Neuron (in vitro differentiated cells): ENCODE results near the gene FSTL4.

Experiments
- H2AFZ ChIP-seq: one replicate; pipeline ENCODE4 v1.6.1; 2013; ENCODE audit warnings: low read depth, mild to moderate bottlenecking, inconsistent platforms, low read length, moderate library complexity
- H3K27me3 ChIP-seq: one replicate; pipeline ENCODE4 v1.6.1; 2013; ENCODE audit warnings: low read length; ENCODE audit not compliant: insufficient read depth
- H3K36me3 ChIP-seq: one replicate; pipeline ENCODE4 v1.6.1; 2013; ENCODE audit warnings: low read length; ENCODE audit not compliant: insufficient read depth
- H3K4me1 ChIP-seq: one replicate; pipeline ENCODE4 v1.6.1; 2013; ENCODE audit warnings: low read length; ENCODE audit not compliant: insufficient read depth
- H3K4me3 ChIP-seq: 2 replicates; pipeline ENCODE4 v1.5.1; 2013; ENCODE audit warnings: mild to moderate bottlenecking, low read length, moderate library complexity
- H3K9me3 ChIP-seq: one replicate; pipeline ENCODE4 v1.6.1; 2013; ENCODE audit warnings: low read length

FSTL4 gene

GRCh38 chr5:133344266-133344665, 268.1 kb downstream of the FSTL4 start:
- no peak overlapping the region for H3K4me3 ChIP-seq
- H3K27me3 ChIP-seq = no peaks in the 10 kb centered on the region
- no peaks in the 10 kb centered on the region for H3K9me3 ChIP-seq
- H3K36me3 ChIP-seq = no peaks in the 10 kb centered on the region
- H3K4me1 ChIP-seq = no peaks in the 10 kb centered on the region
- no peak overlapping the region for H2AFZ ChIP-seq

- Histone ChIP-seq H2AFZ (no peak overlapping the region), H3K4me3 (no peak overlapping the region), H3K9me3 (no peaks in the 10 kb centered on the region), H3K4me1 (no peaks in the 10 kb centered on the region), H3K27me3 (no peaks in the 10 kb centered on the region), H3K36me3 (no peaks in the 10 kb centered on the region)
These were observed 269.1 kb downstream of the FSTL4 start for GRCh38 chr5:133343196-133343595.

GRCh38 chr5:133341915-133342710, 270.2 kb downstream of the FSTL4 start:
- Histone ChIP-seq H3K4me3 (no peak overlapping the region), H3K36me3 (no peaks in the 10 kb centered on the region), H2AFZ (no peak overlapping the region), H3K9me3 (no peaks in the 10 kb centered on the region), H3K27me3 (no peaks in the 10 kb centered on the region), H3K4me1 (no peaks in the 10 kb centered on the region)

- Histone ChIP-seq H3K36me3 (no peaks in the 10 kb centered on the region), H3K4me1 (no peaks in the 10 kb centered on the region), H3K27me3 (no peaks in the 10 kb centered on the region), H3K9me3 (no peaks in the 10 kb centered on the region), H2AFZ (no peak overlapping the region), H3K4me3 (no peak overlapping the region)
These were observed 271.0 kb downstream of the FSTL4 start for GRCh38 chr5:133341296-133341695.

- Histone ChIP-seq H3K27me3 (no peaks in the 10 kb centered on the region), H3K4me1 (no peaks in the 10 kb centered on the region), H3K4me3 (no peak overlapping the region), H3K9me3 (no peaks in the 10 kb centered on the region), H3K36me3 (no peaks in the 10 kb centered on the region), H2AFZ (no peak overlapping the region)
These were observed 271.5 kb downstream of the FSTL4 start for GRCh38 chr5:133340822-133341221.

GRCh38 chr5:133340002-133340755, 272.2 kb downstream of the FSTL4 start:
- Histone ChIP-seq H3K9me3 (no peaks in the 10 kb centered on the region), H2AFZ (no peak overlapping the region), H3K27me3 (no peaks in the 10 kb centered on the region), H3K4me1 (no peaks in the 10 kb centered on the region), H3K36me3 (no peaks in the 10 kb centered on the region), H3K4me3 (no peak overlapping the region)

- Histone ChIP-seq H3K36me3 (no peaks in the 10 kb centered on the region), H3K9me3 (no peaks in the 10 kb centered on the region), H2AFZ (no peak overlapping the region), H3K4me3 (no peak overlapping the region), H3K27me3 (no peaks in the 10 kb centered on the region), H3K4me1 (no peaks in the 10 kb centered on the region)
These were observed 273.6 kb downstream of the FSTL4 start for GRCh38 chr5:133338504-133339355.

GRCh38 chr5:133337795-133338445, 274.4 kb downstream of the FSTL4 start:
- Histone ChIP-seq H2AFZ (no peak overlapping the region), H3K36me3 (no peaks in the 10 kb centered on the region), H3K4me1 (no peaks in the 10 kb centered on the region), H3K4me3 (no peak overlapping the region), H3K27me3 (no peaks in the 10 kb centered on the region), H3K9me3 (no peaks in the 10 kb centered on the region)

- Histone ChIP-seq H2AFZ (no peak overlapping the region), H3K27me3 (no peaks in the 10 kb centered on the region), H3K9me3 (no peaks in the 10 kb centered on the region), H3K4me1 (no peaks in the 10 kb centered on the region), H3K4me3 (no peak overlapping the region), H3K36me3 (no peaks in the 10 kb centered on the region)
These were observed 275.4 kb downstream of the FSTL4 start for GRCh38 chr5:133336969-133337410.

GRCh38 chr5:133336121-133336968, 276.0 kb downstream of the FSTL4 start:
- Histone ChIP-seq H3K4me3 (no peak overlapping the region), H3K36me3 (no peaks in the 10 kb centered on the region), H3K9me3 (no peaks in the 10 kb centered on the region), H2AFZ (no peak overlapping the region), H3K4me1 (no peaks in the 10 kb centered on the region), H3K27me3 (no peaks in the 10 kb centered on the region)

- Histone ChIP-seq H2AFZ (no peak overlapping the region), H3K27me3 (no peaks in the 10 kb centered on the region), H3K4me3 (no peak overlapping the region), H3K4me1 (no peaks in the 10 kb centered on the region), H3K36me3 (no peaks in the 10 kb centered on the region), H3K9me3 (no peaks in the 10 kb centered on the region)
These were observed 277.3 kb downstream of the FSTL4 start for GRCh38 chr5:133334796-133335639.
